Ectodermal cell (in vitro differentiated cells): ENCODE data around the gene CD79A.

Experiments used
- H3K27ac ChIP-seq: 2 replicates; pipeline ENCODE4 v1.7.0; 2013; ENCODE audit warnings: mild to moderate bottlenecking, low read depth, low read length; ENCODE audit not compliant: insufficient read depth, poor library complexity, severe bottlenecking
- H3K27me3 ChIP-seq: 2 replicates; pipeline ENCODE4 v1.7.0; 2013; ENCODE audit warnings: mild to moderate bottlenecking, low read length; ENCODE audit not compliant: insufficient read depth, control insufficient read depth, poor library complexity, severe bottlenecking
- H3K36me3 ChIP-seq: one replicate; pipeline ENCODE4 v1.7.0; 2013; ENCODE audit warnings: low read length; ENCODE audit not compliant: control insufficient read depth, insufficient read depth
- H3K4me1 ChIP-seq: one replicate; pipeline ENCODE4 v1.7.0; 2013; ENCODE audit warnings: low read length; ENCODE audit not compliant: control insufficient read depth, insufficient read depth
- H3K4me3 ChIP-seq: 2 replicates; pipeline ENCODE4 v1.7.0; 2013; ENCODE audit warnings: low read depth, low read length, control low read depth; ENCODE audit not compliant: insufficient read depth
- H3K9me3 ChIP-seq: 2 replicates; pipeline ENCODE4 v1.7.0; 2013; ENCODE audit warnings: mild to moderate bottlenecking, low read length, moderate library complexity; ENCODE audit not compliant: control insufficient read depth
- WGBS, 2 experiments: methylation state at CpG; one replicate each; pipeline ENCODE4 v1.1.7; 2013; ENCODE audit warnings: missing lambda C conversion rate in 2 of 2; 5-methylcytosine and 5-hydroxymethylcytosine counted together

The CD79A gene

DNA sequence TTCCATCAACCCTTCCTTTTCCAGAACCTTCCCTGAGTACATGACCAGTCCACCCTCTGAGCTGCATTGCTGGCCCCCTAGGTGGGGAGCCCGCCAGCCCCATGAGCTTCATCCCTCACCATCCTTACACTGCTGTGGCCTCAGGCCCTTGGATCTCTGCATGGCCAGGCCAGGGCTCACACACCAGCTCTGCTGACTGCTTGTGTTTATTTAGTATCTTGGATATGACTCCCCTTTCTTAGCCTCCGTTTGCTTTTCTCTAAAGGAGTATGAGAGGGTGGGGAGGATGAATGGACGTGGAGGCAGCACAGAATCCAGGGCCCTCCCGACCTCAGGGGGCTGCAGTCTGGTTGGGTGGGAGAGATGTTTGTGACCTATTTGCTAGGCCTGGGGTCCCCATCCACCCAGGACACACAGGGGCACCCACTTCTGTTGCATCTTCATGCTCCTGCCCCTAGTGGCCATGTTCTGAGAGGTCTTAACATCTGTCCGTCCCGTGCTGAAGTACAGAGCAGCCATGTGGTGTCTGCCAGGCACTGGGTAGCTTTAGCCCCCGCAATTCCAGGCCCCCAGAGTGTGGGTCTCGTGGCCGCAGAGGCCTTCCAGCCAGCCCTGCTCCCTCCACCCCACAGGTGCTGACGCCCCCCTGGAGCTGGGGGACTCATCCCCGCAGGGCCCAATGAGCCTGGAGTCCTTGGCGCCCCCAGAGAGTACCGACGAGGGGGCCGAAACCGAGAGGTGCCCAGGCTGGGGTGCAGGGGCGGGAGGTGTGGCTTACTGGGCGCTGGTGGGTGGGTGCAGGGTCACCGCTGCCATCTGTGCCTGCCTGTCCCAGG, 18.9 kb downstream of the CD79A start:
- Histone ChIP-seq H3K9me3 (no peaks in the 10 kb centered on the region), H3K4me3 (no peak overlapping the region), H3K36me3 (peaks cover 3% of the 10 kb centered on the region), H3K27ac (no peak overlapping the region), H3K27me3 (no peaks in the 10 kb centered on the region), H3K4me1 (no peaks in the 10 kb centered on the region)
- WGBS, 2 experiments, result 84 to 85% methylated on average over 19 of the region's 19 CpGs

- Histone ChIP-seq H3K27ac (no peak overlapping the region), H3K27me3 (no peaks in the 10 kb centered on the region), H3K4me3 (no peak overlapping the region), H3K36me3 (peaks cover 3% of the 10 kb centered on the region), H3K9me3 (no peaks in the 10 kb centered on the region), H3K4me1 (no peaks in the 10 kb centered on the region)
- 38 to 75% methylated on average over 1 of the region's 1 CpG for WGBS, 2 experiments
These were observed 19.5 kb downstream of the CD79A start for GRCh38 chr19:41896581-41896942.

- Histone ChIP-seq H3K36me3 (peaks cover 9% of the 10 kb centered on the region), H3K27ac (no peak overlapping the region), H3K4me3 (no peak overlapping the region), H3K27me3 (no peaks in the 10 kb centered on the region), H3K4me1 (no peaks in the 10 kb centered on the region), H3K9me3 (no peaks in the 10 kb centered on the region)
- 85 to 93% methylated on average over 3 of the region's 3 CpGs for WGBS, 2 experiments
These were observed 20.1 kb downstream of the CD79A start for GRCh38 chr19:41897181-41897580.

DNA sequence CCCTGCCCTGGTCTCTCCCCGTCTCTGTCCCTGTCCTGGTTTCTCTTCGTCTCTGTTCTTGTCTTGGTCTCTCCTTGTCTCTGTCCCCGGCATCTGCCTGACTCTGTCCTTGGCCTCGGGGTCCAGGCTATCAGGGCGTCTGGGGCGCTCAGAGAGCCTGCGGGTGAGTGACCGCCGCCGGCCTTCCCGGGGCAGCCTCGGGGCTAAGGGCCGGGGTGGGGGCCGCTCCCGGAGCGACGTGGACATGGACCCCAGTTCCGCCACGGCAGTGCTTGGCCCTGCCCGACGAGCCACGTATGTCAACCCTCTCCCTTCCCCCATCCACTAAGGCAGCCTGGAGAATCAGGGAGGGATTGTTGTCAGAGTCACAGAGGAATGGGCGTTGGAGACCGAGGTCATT, 20.7 kb downstream of the CD79A start:
- Histone ChIP-seq H3K27ac (no peak overlapping the region), H3K4me1 (no peaks in the 10 kb centered on the region), H3K9me3 (no peaks in the 10 kb centered on the region), H3K4me3 (no peak overlapping the region), H3K36me3 (peaks cover 11% of the 10 kb centered on the region), H3K27me3 (no peaks in the 10 kb centered on the region)
- 94% methylated on average over 24 of the region's 24 CpGs for WGBS, 2 experiments

DNA sequence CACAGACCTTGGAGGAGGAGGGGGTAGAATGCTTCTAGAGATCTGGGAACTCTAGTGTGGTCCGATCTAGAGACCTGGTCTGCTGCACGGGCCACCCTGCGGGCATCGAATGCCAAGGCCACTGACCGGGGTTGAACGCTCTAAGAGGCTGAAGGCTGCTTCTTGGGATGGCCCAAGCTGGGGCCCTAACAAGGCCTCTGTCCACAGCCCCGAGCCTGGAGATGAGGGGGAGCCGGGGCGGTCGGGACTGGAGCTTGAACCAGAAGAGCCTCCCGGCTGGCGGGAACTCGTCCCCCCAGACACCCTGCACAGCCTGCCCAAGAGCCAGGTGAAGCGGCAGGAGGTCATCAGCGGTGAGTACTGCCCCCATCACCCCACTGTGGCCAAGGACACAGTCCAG, 21.2 kb downstream of the CD79A start:
- Histone ChIP-seq H3K4me1 (no peaks in the 10 kb centered on the region), H3K4me3 (no peak overlapping the region), H3K9me3 (no peaks in the 10 kb centered on the region), H3K36me3 (peaks cover 15% of the 10 kb centered on the region), H3K27me3 (no peaks in the 10 kb centered on the region), H3K27ac (no peak overlapping the region)
- 94 to 95% methylated on average over 15 of the region's 15 CpGs for WGBS, 2 experiments

GRCh38 chr19:41901707-41902360, 24.8 kb downstream of the CD79A start:
- Histone ChIP-seq H3K27me3 (no peaks in the 10 kb centered on the region), H3K9me3 (no peaks in the 10 kb centered on the region), H3K36me3 (peaks cover 12% of the 10 kb centered on the region), H3K4me1 (no peaks in the 10 kb centered on the region), H3K4me3 (no peak overlapping the region), H3K27ac (no peak overlapping the region)
- 94% methylated on average over 21 of the region's 21 CpGs for WGBS, 2 experiments

DNA sequence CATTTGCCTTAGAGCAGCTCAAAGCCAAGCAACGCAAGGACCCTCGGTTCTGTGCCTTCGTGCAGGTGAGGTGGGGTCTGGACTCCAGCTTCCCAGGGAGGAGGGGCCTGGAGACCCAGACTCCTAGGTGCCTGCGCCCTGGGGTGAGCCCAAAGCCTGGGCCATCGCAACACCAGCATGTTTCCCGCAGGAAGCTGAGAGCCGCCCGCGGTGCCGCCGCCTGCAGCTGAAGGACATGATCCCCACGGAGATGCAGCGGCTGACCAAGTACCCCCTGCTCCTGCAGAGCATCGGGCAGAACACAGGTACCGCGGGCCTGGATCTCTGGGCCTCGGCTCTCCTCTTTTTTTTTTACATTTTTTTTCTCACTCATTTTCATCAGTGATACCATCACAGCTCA, 25.5 kb downstream of the CD79A start:
- Histone ChIP-seq H3K36me3 (peaks cover 12% of the 10 kb centered on the region), H3K9me3 (no peaks in the 10 kb centered on the region), H3K4me1 (no peaks in the 10 kb centered on the region), H3K4me3 (no peak overlapping the region), H3K27me3 (no peaks in the 10 kb centered on the region), H3K27ac (no peak overlapping the region)
- 94% methylated on average over 17 of the region's 17 CpGs for WGBS, 2 experiments

GRCh38 chr19:41903193-41903953, 26.3 kb downstream of the CD79A start:
- Histone ChIP-seq H3K36me3 (peaks cover 12% of the 10 kb centered on the region), H3K27ac (no peak overlapping the region), H3K4me1 (no peaks in the 10 kb centered on the region), H3K27me3 (no peaks in the 10 kb centered on the region), H3K4me3 (no peak overlapping the region), H3K9me3 (no peaks in the 10 kb centered on the region)
- WGBS, 2 experiments, result 92 to 93% methylated on average over 19 of the region's 19 CpGs

DNA sequence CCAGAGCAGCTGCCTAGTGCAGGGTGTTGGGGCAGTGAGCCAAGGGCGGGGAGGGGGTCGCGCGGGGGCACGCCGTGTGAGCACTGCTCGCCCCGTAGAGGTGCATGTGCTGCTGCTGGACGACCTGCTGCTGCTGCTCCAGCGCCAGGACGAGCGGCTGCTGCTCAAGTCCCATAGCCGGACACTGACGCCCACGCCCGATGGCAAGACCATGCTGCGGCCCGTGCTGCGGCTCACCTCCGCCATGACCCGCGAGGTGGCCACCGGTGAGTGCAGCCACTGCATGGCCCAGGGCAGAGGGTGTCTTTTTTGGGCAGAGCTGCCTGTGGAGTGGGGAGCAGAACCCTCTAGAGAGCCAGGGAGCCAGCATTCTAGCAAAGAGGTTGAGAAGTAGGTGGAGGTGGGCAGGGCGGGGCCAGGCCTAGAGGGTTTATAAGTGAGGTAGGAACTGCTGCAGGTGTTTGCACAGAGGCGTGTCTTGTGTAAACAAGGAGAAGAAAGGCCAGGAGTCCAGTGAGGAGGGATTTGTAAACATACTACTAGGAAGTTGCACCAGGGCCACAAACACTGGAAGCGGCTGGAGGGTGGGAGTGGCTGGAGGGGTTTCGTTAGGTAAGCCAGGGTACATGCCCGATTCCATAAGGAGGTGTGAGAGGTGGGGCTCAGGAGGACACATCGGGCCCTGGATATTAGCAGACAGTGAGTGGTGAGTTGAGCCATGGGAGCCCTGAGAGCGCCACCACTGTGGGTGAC, 27.2 kb downstream of the CD79A start:
- H3K4me1 ChIP-seq, result no peaks in the 10 kb centered on the region
- no peak overlapping the region for H3K4me3 ChIP-seq
- H3K27ac ChIP-seq, result no peak overlapping the region
- peaks cover 12% of the 10 kb centered on the region for H3K36me3 ChIP-seq
- H3K9me3 ChIP-seq, result no peaks in the 10 kb centered on the region
- H3K27me3 ChIP-seq, result peaks cover 1% of the 10 kb centered on the region
- WGBS, 2 experiments, result 93 to 94% methylated on average over 30 of the region's 30 CpGs
